ENCODE data around the gene UNC45B.

DNA sequence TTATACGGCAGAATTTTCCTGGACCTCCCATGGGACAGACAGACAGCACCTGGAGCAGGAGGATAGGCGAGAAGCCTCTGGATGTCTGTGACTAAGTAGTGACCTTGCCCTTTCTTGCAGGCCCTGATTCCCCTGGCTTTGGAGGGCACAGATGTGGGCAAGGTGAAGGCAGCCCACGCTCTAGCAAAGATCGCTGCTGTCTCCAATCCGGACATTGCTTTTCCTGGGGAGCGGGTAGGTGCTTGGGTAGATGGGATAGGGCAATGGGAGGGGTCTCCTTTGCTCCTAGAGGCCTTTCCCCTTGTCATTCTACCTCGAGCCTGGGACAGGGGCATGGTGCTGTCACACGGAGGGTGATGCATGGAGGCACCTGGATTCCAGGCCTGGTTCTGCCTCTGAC is 29.3 kb downstream of the UNC45B start:
- TF ChIP-seq, protein P1, sequence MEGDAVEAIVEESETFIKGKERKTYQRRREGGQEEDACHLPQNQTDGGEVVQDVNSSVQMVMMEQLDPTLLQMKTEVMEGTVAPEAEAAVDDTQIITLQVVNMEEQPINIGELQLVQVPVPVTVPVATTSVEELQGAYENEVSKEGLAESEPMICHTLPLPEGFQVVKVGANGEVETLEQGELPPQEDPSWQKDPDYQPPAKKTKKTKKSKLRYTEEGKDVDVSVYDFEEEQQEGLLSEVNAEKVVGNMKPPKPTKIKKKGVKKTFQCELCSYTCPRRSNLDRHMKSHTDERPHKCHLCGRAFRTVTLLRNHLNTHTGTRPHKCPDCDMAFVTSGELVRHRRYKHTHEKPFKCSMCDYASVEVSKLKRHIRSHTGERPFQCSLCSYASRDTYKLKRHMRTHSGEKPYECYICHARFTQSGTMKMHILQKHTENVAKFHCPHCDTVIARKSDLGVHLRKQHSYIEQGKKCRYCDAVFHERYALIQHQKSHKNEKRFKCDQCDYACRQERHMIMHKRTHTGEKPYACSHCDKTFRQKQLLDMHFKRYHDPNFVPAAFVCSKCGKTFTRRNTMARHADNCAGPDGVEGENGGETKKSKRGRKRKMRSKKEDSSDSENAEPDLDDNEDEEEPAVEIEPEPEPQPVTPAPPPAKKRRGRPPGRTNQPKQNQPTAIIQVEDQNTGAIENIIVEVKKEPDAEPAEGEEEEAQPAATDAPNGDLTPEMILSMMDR (IDR thresholded peaks at IDR 0.05; ENCODE audit: insufficient read depth, low read length), result no peak
- no peak for TF ChIP-seq SPI1 (IDR thresholded peaks at IDR 0.05; ENCODE audit: borderline replicate concordance, low read depth)
- TF ChIP-seq POLR2AphosphoS5 (IDR thresholded peaks at IDR 0.05; ENCODE audit: low read depth), result no peak
- no peak for TF ChIP-seq GABPA (IDR thresholded peaks at IDR 0.05; ENCODE audit: low read depth)
- TF ChIP-seq, protein P2, sequence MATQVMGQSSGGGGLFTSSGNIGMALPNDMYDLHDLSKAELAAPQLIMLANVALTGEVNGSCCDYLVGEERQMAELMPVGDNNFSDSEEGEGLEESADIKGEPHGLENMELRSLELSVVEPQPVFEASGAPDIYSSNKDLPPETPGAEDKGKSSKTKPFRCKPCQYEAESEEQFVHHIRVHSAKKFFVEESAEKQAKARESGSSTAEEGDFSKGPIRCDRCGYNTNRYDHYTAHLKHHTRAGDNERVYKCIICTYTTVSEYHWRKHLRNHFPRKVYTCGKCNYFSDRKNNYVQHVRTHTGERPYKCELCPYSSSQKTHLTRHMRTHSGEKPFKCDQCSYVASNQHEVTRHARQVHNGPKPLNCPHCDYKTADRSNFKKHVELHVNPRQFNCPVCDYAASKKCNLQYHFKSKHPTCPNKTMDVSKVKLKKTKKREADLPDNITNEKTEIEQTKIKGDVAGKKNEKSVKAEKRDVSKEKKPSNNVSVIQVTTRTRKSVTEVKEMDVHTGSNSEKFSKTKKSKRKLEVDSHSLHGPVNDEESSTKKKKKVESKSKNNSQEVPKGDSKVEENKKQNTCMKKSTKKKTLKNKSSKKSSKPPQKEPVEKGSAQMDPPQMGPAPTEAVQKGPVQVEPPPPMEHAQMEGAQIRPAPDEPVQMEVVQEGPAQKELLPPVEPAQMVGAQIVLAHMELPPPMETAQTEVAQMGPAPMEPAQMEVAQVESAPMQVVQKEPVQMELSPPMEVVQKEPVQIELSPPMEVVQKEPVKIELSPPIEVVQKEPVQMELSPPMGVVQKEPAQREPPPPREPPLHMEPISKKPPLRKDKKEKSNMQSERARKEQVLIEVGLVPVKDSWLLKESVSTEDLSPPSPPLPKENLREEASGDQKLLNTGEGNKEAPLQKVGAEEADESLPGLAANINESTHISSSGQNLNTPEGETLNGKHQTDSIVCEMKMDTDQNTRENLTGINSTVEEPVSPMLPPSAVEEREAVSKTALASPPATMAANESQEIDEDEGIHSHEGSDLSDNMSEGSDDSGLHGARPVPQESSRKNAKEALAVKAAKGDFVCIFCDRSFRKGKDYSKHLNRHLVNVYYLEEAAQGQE (IDR thresholded peaks at IDR 0.05; ENCODE audit: insufficient replicate concordance, low read depth), result no peak
